Stimulated activated CD8-positive, alpha-beta memory T cell treated with anti-CD3 and anti-CD28 coated beads, Interleukin-15, amount 100 ng/mL, for 48 hours (primary cell): ENCODE measurements around the gene RIN1.
"Not testable (repeated sequence)": the region's sequence is repeated elsewhere in the genome, so short reads cannot be mapped to it uniquely, and the experiment has no call there.

Experiments
- DNase-seq, 2 donors: peaks; one replicate each; pipeline ENCODE4 v3.0.0-alpha.2; 2020; ENCODE audit warnings: low read depth in 2 of 2

Gene RIN1

DNA sequence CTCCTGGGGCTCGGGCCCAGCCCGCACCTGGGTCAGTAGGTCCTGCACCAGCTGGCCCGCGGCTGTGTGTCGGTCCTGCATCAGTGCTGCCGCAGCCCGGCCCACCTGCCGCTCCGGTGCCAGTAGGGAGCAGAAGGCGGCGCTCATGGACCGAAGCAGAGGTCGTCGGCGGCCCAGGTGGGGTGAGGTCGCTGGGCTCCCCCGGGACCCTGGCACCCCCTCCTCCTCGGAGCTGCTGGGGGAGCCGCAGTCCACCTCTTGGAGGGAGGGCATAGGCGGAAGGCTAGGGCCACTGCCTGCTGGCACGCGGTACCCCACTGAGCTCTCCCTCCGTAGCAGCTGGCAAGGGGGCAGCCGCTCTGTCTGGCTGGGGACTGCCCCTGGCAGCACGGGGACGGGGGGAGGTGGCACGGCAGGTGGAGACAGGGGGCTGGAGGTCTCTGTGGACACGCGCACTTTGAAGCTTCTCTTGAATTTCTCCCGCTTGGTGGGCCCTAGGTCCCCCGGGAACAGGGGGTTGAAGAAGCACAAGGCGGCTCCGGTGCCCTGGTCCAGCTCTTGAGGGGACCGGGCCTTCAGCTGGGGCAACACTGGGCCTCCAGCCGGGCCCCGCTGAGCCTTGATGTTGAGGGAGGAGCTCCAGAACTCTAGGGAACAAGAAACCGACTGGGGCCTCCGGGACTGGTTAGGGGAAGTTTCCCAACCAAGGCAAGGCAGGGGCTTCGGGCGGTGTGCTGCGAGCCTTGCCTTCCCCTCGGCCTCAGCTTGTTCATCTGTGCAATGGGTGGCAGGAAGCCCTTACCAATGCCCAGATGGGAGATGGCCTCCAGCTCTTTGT is 1.4 kb downstream of the RIN1 start:
- no peak for DNase-seq

DNA sequence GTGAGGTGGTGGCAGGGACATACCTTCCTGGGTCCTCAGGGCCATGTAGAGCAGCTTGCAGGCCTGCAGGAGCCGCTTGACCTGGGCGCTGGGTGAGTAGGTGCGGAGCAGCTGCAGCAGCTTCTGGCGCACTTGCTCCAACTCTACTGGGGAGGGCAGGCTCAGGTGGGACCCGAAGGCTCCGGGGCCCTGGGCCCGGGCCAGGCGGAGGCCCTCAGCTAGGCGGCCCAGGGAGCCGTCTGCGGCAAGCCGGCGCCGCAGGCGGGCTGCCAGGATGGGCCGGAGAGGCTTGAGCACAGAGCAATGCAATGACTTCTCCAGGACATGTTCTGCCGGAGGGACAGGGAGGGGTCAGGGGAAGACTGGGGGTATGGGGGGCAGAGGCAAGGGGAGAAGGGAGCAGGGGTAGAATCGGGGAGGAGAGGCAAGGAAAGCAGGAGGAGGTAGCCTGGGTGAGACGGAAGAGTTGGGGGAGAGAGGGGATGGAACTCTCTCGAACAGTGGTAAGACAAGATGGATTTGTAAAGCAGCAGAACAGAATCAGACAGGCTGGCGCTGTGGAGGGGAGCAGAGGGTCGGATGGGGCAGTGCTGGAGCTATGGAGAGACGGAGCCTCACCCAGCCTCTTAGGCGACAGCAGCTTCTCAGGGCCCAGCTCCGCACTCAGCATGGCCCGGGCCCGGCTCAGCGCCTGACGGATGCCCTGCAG is 2.2 kb downstream of the RIN1 start:
- no peak for DNase-seq

DNA sequence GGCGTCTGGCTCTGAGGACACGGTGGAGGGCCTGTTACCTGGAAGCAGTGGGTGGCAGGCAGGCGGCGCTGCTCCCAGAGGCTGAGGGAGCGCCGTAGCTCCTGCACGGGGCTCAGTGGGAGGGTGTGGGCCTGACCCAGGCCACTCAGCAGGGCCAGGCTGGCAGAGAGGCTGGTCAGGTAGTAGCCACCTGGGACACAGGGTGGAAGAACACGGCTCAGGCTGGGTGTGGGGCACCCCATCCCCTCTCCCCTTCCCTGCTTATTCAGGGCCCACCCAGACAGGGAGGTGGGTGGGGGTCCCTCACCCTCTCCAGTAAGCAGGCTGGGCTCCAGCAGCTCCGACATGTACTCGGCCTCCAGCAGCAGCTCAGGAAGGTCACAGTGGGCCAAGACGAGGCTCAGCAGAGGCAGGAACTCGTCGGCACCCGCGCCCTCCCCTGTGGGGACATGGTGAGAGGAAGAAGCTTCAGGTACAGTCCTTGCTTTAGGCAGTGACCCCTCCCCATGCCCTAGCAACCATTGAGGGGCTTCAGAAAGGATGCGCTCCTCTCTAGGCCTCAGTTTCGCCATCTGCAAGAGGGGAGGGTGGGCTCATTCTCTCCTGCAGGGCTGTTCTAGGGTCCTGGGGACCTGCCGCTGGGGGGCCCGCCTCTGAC is 2.9 kb downstream of the RIN1 start:
- DNase-seq, result no peak

DNA sequence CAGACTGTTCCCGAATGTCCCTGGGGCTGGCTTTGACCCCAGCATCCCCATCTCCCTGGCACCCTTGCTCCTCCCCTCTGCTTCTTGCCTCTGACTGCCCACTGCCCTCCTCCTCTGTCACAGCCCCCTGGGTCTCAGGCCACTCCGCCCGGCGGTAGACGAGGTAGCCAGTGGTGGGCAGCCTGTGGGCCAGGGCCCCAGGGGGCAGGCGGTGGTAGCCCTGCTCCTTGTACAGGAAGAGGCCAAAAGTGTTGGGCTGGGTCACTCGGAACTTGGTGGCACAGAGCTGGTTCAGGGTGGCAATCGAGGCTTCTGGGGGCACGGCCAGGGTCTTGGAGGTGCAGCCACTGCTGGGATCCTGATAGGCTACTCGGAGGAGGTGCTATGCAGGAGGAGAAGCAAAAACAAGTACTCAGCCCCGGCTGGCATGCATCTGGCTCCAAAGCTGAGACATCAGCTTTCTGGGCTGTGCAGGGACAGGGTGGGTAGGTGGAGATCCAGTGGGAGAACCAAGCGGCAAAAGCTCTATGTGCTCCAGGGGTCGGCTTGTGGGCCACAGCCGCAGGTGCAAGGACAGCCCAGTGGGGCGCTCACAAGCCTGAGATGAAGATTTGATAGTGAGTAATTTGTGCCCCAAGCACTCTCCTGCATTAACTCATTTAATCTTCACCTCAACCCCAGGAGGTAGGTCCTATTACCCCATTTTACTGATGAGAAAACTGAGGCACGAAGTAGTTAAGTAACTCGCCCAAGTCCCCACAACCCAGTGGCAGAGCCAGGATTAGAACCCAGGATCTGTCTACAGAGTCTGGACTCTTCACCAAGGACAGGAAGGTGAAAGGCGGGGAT is 3.6 kb downstream of the RIN1 start:
- DNase-seq, result no peak

DNA sequence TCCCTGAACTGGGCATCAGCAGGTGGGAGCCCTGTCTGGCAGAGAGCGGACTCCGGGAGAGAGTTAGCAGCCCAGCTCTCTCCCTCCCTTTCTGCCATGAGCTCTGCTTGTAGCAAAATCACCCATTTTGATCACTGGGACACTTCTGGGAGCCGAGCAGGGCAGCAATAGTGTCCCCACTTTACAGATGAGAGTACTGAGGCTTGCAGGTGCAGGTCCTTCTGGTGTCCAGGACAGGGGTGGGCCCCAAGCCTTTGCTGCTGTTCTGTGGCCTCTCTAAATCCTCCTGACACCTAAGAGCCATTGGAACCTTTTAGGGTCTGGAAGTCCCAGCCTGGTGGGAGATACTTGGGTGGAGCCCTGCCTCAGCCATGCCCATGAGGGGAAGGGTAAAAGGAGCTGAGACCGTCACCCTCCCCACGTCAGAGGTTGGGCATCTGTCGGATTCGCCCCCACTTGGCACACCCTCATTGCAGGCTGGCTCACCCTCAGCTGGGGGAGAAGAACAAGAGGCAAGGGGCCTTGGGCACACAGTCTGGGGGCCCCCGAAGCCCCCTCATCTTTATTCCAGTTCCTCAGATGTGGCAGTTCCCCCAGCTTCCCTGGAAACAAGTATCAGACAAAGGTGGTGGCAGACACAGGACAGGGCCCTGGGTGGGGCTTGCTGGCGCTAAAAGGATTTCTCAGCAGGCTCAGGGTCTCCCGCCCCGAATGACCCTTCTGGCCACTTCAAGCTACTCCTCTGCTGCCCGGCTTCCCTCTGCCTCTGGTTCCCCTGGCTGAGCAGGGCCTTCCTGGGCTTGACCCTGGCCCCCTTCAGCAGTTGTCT is 4.5 kb downstream of the RIN1 start:
- DNase-seq, result no peak

DNA sequence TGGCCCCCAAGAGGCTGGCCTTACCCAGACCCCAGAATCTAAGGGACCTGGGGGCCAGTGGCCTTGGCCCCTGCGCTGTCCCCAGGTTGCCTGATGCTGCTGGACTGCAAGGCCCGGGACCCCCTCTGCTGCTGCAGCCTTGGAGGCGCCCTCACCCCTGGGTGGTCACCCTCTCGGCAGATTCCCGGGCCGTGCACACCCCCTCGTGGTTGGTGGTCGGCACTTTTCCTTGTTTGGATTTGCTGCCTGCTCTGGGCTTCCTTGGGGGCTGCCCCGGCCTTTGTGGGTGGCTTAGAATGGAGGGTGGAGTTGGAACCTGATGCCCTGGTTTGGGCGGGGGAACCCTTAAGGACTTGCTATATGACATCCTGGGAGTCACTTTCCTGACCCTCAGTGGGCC is 5.3 kb downstream of the RIN1 start:
- no peak for DNase-seq

GRCh38 chr11:66329165-66329673 is 7.0 kb downstream of the RIN1 start:
- no peak for DNase-seq

DNA sequence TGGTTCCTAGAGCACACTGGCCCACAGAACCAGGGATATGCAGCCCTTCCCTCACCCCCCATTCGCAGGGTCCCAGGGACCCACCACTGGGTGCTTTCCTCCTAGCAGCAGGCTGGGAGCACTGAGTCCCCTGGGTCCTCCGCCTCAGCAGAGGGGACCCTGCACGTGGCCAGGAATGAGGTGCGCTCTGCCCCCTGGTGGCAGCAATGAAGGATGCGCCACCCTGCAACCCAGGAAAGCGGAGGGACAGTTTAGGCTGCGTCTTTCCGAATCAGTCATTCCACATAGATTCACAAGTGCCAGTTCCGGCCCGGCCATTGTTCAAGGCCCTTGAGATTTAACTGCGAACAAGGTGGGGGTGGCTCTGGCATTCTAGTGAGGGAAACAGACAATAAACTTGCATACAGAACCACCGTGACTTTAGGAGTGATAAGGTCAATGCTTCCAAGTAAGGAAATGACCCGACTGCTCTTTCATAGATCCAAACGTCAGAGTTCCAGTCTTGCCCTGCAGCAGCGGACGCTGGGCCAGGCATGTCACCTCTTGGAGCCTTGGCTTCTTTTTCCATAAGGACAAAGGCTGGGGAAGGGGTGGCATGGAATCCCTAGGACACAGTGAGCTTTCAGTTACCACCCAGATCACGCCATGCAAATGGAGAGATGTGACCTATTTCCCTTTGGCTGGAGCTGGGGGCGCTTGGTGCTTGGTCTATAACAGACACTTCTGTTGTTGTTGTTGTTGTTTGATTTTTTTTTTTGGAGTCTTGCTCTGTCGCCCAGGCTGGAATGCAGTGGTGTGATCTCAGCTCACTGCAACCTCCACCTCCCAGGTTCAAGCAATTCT is 7.7 kb downstream of the RIN1 start:
- DNase-seq, result peak; percentile 68 to 75

DNA sequence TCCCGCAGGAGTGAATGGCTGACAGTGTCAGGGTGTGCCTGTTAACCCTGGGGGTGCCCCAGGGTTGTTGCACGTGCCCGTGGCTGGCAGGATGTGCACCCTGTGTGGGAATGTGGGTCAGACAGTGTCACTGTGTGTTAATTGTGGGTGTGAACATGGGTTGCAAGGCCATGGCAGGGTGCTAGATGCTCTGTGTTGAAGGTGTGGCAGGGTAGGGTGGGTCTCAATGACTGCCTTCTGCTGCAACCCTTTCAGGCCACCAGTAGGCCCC is 8.3 kb downstream of the RIN1 start:
- no peak for DNase-seq

- DNase-seq, result no peak
These were observed 8.8 kb downstream of the RIN1 start for GRCh38 chr11:66327171-66328030.

GRCh38 chr11:66326261-66327111 is 9.7 kb downstream of the RIN1 start:
- no peak for DNase-seq

- DNase-seq, result no peak
These were observed 11.0 kb downstream of the RIN1 start for GRCh38 chr11:66325263-66325671.

GRCh38 chr11:66324664-66325063 is 11.6 kb downstream of the RIN1 start:
- no peak for DNase-seq

DNA sequence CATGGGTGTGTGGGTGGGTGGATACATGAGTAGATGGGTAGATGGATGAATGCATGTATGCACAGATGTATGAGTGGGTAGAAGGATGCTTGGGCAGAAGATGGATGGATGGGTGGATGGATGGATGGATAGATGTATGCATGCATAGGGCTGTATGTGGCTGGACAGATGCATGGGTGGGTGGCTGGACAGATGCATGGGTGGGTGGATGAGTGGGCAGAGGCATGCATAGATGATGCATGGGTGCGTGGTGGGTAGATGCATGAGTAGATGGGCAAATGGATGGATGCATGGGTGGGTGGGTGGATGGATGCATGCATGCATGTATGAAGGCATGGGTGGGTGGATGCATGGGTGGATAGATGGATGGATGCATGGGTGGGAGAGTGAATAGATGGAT is 12.6 kb downstream of the RIN1 start:
- DNase-seq, result no peak

- no peak for DNase-seq
These were observed 13.4 kb downstream of the RIN1 start for GRCh38 chr11:66322732-66323427.

- no peak for DNase-seq
These were observed 14.6 kb downstream of the RIN1 start for GRCh38 chr11:66321606-66322005.

GRCh38 chr11:66320748-66321147 is 15.5 kb downstream of the RIN1 start:
- DNase-seq, result not testable (repeated sequence)
